ENCODE results near the gene RANBP10.
A peak's percentile ranks its signal among the peaks of the same experiment; 100 is the strongest.

The RANBP10 gene

DNA sequence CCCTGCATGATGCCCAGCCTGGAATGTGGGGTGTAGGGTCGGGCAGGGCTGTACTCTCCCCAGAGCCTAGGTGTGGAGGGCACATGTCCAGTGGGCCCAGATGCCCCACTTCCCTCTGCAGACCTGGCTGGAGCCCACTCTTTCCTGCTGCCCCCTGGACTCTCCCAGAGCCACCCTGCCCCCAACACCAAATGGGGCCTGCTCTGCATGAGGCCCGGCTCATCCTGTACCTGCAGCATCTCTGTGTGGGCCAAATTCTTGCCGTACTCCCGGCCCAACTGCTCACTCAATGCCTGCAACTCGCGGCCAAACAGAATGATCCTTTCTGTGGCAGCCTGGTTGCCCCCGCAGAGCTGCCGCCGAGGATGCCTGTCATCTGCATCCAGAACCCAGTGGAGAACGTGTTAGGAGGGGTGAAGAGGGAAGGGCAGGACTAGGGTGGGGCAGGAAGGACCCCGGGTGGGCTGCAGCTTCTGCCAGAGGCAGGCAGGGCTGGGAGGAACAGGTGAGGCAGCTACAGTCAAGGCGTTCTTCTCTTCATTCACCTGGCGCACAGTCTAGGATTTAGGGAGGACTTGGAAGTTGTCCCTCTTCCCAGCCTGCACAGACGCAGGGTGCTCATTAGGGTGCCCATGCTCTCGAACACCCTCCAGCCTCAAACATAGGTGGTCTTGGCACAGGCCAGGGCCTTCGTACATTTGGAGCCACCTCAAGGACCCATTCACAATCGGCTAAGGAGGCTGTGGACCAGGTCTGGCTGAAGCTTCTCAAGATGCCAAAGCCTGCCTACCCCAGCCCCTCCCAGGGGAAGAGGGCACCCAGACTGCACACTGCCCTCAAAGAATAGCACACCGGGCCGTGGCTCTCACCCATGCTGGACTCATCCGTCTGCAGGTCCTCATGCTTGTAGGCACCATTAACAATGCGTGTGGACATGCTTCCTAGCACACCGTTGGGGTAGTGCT is 78.6 kb downstream of the RANBP10 start:
- intact Hi-C loops (cut with DNase I) = no loop called here
- DNase-seq = no peak

- intact Hi-C loops (cut with DNase I) = no loop called here
- peak in 2 of 42 donors; percentile 21 to 41 for DNase-seq
These were observed 80.0 kb downstream of the RANBP10 start for GRCh38 chr16:67726106-67727034.

GRCh38 chr16:67723911-67724305 is 82.5 kb downstream of the RANBP10 start:
- no peak for DNase-seq
- intact Hi-C loops (cut with DNase I) = no loop called here

- no peak for DNase-seq
- intact Hi-C loops (cut with DNase I) = no loop called here
These were observed 83.0 kb downstream of the RANBP10 start for GRCh38 chr16:67723151-67723910.

- DNase-seq = no peak
- intact Hi-C loops (cut with DNase I) = no loop called here
These were observed 86.1 kb downstream of the RANBP10 start for GRCh38 chr16:67720236-67720635.

DNA sequence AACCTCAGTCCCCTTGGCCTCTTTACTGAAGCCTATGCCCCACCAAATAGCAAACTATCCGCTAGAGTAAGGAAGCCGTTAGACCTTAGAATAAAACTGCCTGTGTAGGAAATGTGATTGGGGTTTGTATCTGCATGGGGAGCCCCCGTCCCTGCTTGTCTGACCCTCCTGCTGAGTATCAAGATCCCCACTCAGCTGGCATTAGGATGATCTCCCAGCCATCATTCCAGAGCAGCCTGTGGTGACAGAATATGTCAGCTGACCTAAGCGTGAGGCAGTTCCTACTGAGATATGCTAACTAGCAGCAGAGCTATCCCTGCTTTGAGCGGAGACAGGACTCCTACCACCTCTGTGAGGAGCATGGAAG is 86.6 kb downstream of the RANBP10 start:
- peak in 41 of 42 donors; percentile 26 to 89 (median 65) for DNase-seq
- intact Hi-C loops (cut with DNase I) = no loop called here

DNA sequence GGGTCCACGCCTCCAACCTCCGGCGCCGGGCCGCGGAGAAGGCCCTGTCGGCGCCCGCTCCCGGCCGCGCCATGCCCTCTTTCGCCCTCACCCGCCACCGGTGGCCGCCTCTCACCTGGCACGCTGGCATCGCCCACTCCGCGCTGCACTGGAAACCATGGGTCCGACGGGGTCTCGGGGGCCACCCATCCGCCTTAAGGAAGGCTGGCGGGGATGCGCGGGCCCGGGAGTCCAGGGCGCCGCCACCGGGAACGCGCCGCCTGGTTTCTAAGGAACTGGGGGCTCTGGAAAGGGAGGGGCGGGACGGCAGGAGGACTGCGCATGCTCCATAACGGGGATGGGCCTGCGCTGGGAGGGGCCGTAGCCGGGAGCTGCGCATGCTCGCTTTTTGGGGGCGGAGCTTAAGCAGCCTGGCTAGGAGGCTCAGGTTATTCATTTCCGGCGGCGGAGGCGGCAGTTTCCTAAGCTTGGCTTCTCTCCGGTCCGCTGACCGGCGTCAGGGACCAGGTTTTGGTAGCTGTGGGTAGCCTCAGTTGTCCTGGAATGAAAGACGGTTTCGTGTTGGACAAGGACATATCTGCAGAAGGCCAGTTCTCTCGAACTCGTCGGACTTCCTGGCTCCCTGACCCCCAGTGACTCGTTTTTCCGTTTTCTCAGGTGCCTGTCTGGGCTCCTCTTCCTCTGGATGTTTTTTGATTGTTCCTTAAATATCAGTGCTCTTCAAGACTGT is 87.1 kb downstream of the RANBP10 start, which contains the start of gene GFOD2:
Gene GFOD2, minus strand, starts transcription at position 269 of the 730 bp plus-strand sequence. CDS start 33,601 bp downstream, outside the sequence.
- intact Hi-C loops (cut with DNase I) = no loop called here
- DNase-seq = peak; percentile 89 to 99 (median 97)

DNA sequence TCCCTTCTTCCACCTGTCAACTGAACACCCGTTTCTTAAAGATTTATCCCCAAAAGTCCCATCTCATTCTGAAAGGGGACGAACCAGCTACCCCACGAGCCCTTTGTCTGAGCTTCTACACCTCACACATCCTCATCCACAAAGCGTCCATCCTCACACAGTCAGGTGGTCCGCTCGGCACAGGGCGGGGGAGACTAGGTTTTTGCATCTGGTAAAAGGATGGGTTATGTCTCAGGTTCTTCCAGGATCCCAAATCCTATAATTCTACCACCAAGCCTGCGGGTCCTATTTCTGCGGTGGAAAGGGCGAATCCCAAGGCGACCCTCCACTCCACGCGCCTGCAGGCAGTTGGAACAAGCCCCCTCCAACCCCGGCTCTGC is 87.7 kb downstream of the RANBP10 start:
- peak in 14 of 42 donors; percentile 3 to 46 (median 13) for DNase-seq
- intact Hi-C loops (cut with DNase I) = no loop called here

- no peak for DNase-seq
- intact Hi-C loops (cut with DNase I) = no loop called here
These were observed 90.3 kb downstream of the RANBP10 start for GRCh38 chr16:67716097-67716496.

DNA sequence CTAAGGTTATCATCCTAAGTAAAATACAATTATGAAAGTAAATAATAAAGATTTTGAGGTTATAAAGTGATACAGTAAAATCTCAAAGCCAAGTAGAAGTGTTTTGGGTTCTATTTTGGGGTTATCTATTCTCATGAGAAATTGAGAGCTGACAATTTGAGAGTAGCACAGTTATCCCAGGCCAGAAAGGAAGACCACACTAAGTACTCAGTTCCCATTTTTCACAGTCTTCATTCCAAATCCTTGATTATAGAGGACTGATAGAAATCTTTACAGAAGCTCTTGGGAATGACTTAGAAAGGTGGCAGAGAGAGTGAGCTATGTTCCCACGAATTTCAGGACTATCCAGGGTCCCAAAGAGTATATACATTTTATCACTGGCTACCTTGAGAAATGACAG is 91.8 kb downstream of the RANBP10 start:
- intact Hi-C loops (cut with DNase I) = no loop called here
- no peak for DNase-seq

DNA sequence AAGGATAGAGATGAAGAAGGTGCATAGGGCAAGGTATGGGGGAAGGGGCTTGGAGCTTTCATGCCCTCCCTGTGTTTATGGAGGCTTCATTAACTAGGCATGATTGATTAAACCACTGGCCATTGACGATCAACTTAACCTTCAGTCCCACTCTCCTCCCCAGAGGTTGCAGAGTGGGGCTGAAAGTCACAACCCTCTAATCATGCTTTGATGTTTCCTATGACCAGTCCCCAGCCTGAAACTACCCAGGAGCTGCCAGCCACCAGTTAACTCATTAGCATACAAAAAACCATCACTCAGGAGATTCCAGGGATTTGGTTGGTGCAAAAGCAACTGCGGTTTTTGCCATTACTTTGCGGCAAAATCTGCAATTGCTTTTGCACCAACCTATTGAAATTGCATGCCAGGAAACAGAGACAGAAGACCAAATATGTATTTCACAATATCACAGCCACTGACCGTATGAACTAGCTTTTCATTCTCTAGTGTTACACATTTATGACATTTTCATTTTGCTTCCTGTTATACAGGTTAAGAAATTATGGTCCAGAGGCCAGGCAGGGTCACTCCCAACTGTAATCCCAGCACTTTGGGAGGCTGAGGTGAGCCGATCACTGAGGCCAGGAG is 92.6 kb downstream of the RANBP10 start:
- intact Hi-C loops (cut with DNase I) = no loop called here
- no peak for DNase-seq

- DNase-seq = no peak
- intact Hi-C loops (cut with DNase I) = no loop called here
These were observed 95.8 kb downstream of the RANBP10 start for GRCh38 chr16:67710607-67711006.

- intact Hi-C loops (cut with DNase I) = no loop called here
- no peak for DNase-seq
These were observed 97.3 kb downstream of the RANBP10 start for GRCh38 chr16:67709050-67709449.

GRCh38 chr16:67708368-67708771 is 98.0 kb downstream of the RANBP10 start:
- no peak for DNase-seq

GRCh38 chr16:67707790-67708189 is 98.6 kb downstream of the RANBP10 start:
- intact Hi-C loops (cut with DNase I) = no loop called here
- DNase-seq = peak in 34 of 42 donors; percentile 1 to 77 (median 42)

More at GRCh38 chr16:67708368-67708771, 98.0 kb downstream of the RANBP10 start:
- intact Hi-C loops (cut with DNase I) = no loop called here

DNA sequence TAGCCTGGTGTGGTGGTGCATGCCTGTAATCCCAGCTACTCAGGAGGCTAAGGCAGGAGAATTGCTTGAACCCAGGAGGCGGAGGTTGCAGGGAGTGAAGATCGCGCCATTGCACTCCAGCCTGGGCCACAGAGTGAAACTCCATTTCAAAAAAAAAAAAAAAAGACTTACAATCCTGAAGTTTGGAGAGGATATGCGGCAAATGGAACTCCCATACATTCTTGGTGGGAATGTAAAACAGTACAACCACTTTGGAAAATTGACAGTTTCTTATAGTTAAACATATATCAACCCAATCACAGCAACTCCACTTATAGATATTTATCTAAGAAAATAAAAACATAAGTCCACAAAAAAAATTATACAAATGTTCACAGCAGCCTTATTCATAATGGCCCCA is 99.2 kb downstream of the RANBP10 start:
- intact Hi-C loops (cut with DNase I) = no loop called here
- no peak for DNase-seq

DNA sequence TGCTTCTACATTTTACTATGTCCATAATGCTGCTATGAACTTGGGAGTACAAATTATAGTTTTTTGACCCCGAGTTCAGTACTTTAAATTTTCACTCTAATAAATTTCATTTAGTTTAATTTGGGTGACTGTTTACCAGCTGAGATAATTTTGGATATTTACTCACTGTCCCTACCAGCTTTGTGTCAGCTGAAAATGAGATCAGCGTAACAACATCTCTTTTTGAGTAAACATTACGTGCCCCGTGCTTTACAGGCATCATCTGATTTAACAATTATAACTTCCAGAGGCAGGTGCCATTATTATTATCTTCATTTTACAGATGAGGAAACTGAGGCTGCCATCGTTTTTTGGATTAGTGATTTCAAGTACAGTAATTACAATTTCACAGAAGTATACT is 102.2 kb downstream of the RANBP10 start:
- DNase-seq = no peak
- intact Hi-C loops (cut with DNase I) = no loop called here

GRCh38 chr16:67703626-67704025 is 102.7 kb downstream of the RANBP10 start:
- no peak for DNase-seq
- intact Hi-C loops (cut with DNase I) = no loop called here

Data from head of caudate nucleus (tissue), 42 donors.